HG03460 (cell line): ENCODE measurements around the gene NTRK2.

Source experiments
- ATAC-seq: cut with Tn5 transposase; IDR thresholded peaks from one replicate; pipeline ENCODE4 v1.9.1; 2021; ENCODE audit not compliant: unreplicated experiment

The NTRK2 gene

DNA sequence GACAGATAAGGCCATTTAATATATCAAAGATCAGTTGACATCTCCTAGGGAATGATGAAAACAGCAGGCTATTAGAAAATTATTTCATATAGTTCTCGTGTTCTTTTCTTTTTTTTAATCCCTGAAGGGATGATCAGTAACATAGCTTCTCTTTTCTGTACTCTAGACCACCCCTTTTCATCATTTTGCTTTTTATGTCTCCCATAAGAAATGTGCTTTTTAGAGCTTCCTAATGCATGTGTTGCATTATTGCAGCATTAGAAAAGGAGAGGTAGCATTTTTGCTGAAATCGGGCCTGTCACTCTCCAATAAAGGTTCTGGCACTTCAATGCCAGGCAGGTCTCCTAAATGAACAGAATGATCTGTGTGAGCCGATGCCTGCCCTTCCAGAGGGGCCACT, 143.3 kb downstream of the NTRK2 start:
- ATAC-seq = no peak

DNA sequence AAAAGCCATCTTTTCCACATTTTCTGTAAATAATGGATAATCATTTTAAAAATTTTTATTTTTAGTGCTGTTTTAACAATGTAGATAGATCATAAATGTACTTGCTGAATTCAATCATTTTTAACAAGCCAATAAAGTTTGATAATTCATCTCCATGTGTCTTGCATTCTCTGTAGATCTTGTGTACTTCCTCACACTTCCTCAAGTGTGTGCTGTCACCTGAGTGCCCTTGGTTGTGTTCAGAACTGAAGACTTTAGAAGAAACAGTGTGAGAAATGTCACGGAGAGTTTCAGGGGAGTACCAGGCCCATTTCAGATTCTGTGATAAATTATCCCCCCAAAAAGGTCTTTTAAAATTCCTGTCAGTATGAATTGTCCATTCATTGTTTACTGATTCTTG, 146.0 kb downstream of the NTRK2 start:
- ATAC-seq = no peak

DNA sequence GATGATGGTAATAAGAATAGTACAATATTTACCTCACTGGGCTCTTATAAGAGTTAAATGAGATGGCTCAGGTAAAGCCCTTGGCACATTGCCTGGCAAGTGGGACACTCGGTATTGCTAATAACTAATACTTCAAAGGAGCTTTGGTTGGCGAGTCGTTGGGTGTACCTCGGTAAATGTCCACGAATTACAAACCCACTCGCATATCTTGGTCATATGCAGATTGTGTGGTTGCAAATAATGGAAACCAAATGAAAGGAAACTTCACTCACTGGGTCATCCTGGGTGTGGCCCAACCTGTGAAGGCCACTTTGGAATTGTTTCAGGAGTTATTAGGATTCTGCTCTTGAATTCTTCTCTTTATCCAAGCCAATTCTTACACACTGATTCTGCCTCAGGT, 147.5 kb downstream of the NTRK2 start:
- no peak for ATAC-seq

DNA sequence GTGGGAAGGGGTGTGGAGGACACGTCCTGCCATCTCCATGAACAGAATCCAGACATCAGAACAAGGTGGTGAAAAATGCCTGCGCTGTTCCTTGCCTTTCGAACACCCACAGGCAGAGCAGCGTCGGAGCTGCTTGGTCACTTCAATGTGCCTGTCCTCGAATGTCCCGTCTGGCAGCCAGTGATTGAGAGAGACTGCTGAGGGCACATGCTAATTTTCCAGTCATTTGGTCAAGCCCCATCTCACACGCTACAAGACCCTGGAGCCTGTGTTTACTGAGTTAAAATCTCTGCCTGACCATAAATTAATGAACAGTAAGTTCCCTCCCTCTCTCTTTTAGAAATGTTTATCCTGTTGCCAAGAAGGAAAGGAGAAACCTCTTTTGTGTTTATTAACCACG, 149.3 kb downstream of the NTRK2 start:
- no peak for ATAC-seq

DNA sequence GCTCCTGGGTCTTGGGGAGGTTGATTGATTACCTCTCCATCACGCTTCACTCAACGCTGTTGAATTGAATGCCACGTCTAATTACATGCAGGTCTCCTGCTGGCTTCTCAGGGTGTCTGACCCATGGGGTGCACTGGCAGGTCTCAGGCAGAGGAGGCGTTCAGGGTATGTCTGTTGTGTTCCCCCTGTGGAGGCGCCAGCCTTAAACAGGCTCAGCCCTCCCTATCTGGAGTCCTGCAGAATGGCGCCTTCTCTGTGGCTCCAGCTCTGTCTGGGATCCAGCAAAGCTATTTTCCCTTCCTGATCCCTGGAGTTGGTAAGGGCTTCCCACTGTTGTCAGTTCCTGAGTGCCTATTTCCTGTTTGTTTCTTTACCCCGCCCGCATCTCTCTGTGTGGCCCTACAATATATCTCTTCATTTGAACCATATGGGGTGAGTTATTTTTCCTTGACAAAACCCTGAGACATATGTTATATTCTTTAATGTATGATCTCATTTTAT, 150.0 kb downstream of the NTRK2 start:
- ATAC-seq = no peak

DNA sequence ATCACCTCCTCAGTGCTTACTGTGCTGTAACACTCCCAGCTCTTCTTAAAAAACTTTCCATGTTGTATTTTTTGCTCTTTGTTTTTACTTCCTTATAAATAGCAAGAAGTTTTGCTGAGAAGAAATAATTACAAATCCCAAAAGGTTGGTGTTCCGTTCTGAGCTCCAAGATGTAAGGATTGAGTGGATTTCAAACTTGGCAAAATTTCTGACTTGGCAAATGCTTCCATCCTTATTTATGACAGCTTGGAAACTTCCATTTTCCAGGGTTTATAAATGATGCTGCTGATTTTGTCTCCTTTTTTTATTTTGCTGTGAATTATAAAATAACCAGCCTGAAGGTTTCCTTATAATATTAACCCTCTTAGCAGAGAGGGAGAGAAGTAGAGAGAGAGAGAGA, 151.9 kb downstream of the NTRK2 start:
- ATAC-seq = no peak

DNA sequence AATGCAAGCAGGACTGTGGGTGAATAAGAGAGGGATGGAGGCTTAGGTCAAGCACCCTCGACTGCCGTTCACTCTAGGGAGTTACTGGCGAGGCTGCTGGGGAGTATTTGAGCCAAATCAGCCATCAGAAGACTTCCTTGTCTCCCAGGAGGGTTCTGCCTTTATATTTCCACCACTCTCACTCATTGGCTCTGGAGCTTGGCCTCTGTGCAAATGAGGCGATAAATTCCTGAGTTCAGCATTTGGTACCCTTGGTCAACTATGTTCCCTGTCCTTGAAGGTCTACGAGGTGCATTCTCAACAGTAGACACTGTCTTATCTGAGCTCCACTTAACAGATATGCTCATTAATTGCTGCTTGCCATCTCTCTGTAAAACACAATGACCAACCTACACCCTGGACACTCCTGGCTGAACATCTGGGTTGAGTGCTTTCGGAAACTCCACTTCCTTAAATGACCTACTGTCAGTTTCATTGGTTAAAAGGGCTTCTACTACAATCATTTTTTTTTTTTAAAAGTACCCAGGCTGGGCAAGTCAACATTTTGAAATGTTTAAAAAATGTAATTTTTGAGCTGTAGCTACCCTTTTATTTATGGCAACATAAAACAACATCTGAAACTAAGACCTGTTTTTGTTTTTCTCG, 153.2 kb downstream of the NTRK2 start:
- ATAC-seq = no peak

DNA sequence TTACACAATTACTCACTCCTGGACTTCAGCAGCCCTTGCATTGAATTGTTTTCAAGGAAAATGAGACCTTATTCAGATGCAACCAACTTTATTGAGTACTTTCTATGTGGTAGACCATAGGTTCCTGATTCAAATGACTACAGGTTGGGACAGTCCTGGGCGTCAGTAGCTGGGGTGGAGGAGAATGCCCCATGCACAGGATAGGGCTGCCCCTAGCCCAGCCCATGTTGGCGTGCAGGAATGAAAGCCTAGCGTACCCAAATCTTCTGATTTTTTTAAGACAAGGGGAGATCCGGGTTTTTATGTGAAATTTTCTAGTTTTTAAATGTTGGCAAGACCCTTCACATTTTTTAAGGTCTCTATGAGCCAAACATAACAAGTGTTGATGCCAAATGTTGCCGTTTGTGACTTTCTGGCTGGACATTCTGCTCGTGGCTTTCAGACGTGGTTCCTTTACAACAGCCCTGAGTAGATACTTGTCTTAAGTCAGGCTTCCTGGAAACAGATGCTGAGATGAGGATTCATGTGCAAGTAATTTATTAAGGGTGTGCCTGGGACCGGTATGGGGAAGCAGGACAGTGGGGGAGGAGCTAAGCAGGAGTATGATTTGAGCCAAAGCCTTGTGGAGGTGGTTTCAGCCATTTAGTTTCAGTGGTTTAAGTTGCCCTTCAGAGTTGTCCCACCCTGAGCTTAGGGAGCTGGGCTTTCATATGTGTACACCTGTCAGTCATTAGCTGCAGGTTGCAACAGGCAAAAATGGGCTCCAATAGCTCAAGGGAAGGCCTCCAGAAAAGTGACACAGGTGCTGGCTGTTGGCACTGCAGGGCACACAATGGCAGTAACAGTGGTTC, 154.1 kb downstream of the NTRK2 start:
- ATAC-seq = peak; percentile 77

DNA sequence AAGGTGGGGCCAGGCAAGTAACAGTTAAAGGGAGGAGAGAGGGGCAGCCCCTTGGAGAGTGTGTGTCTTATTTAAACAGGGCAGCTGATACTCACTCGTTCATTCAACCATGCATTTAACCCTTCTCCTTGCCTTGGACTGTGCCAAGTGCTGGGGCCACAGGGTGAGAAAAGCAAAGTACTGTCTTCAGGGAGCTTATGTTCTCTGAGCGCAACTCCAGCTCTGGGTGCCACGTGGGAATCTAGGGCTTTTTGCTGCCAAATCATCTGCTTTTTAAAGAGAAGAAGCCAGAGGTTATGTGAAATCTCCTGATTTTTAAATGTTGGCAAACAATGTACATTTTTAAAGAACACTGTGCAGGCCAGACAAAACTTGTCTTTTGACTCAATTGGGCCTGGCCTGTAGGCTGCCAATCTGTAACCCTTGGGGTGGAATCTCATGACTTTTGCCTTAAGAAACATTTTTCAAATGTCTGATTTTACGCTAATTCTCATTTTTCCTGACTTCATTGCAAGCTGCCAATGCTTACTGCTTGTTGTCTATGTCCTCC, 157.8 kb downstream of the NTRK2 start:
- ATAC-seq = no peak

DNA sequence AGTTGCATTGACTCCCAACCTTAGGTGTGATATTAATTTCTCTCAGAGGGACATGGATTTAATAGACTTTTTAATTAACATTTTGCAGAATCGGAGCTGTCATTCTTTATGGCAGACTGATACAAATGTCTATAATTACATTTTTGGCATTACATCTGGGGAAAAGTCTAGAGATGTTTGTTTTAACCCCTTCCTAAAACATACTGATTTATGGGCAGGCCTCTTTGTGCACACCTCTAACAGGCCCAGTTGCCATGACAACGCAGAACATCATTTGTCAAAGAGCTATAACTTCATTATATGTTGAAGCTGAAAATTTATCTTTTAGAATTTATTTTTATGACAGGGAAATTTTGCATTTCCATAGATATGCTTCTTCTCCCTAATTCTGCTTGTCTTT, 158.5 kb downstream of the NTRK2 start:
- ATAC-seq = no peak

DNA sequence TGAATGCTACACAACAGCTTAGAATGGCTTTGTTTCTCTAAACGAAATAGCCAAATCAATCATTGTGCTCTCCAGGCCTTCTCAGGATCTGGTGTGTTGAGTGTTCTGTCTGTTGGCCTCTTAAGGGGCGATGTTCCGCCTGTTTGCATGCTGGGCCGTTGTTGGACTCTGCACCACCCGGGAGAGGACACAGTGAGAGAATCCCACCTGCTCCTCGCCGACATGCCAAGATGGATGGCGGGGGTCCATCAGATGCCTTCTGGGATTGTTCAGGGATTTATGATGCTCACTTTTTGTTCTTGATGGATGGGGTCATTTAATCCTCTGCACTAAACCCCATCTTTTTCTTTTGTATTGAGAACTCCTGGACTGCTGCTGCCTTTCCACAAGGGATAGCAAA, 159.9 kb downstream of the NTRK2 start:
- no peak for ATAC-seq

DNA sequence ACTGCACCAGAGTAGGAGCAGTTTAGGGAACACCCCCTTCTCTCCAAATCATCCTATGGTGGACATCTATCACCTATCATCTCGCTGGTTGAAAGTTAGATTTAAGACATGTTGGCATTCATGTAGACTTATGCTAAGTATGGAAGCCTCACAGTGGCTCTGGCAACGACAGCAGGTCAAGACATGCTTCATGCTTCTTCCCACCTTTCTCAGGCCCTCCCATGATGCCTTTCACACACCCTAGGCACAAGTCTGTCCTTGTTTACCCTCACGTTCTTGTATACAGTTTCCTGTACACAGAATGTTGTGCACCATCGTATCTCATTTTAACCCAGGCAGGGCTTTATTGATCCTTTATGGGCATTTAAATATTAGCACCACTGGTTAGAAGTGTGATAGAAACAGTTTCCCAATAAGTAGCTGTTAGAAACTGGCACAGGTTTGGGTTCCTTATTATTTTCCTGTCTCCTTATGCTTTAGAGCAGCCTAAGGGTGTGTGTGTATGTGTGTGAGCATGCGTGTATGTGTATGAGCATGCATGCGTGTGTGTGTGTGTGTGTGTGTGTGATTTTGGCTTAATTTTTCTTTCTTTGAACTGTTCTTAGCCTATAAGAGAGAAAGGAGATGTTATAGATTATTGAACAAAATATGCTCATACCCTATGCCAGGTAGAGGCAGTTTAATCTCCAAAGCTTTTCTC, 160.6 kb downstream of the NTRK2 start:
- ATAC-seq = no peak

DNA sequence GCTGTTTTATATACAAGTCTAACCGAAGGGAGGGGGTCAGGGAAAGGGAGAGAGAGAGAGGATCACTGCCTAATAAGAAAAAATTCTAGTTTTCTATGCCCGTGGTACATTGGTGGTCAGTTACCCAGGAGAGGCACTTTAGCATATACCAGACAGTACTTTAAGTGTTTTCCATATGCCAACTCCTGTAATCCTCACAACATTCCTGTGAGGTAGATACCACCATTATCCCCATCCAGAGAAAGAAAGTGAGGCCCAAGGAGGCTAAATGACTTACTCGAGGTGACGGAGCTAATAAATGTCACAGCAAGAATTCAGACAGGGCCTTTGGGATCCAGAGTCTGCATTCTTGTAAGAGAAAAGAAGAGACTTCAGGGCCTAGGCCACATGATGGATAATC, 161.8 kb downstream of the NTRK2 start:
- no peak for ATAC-seq

DNA sequence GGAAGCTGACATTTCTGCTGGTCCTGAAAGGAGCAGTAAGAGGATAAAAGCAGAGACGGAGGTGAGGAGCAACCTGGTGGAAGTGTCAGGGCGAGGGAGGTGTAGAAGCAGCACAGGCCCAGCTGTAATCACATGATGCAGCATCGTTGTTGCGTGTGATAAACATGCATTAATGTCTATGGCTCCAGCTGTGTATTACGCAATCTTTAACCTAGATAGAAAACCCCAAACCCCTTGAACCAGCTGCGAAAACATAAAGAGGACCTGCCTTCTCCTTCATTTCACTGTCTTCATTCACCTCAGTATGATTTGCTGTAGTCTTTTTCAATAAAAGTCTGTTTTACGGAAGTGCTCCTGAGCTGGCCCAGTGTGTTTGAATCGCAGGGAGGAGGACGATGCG, 162.9 kb downstream of the NTRK2 start:
- ATAC-seq = no peak

DNA sequence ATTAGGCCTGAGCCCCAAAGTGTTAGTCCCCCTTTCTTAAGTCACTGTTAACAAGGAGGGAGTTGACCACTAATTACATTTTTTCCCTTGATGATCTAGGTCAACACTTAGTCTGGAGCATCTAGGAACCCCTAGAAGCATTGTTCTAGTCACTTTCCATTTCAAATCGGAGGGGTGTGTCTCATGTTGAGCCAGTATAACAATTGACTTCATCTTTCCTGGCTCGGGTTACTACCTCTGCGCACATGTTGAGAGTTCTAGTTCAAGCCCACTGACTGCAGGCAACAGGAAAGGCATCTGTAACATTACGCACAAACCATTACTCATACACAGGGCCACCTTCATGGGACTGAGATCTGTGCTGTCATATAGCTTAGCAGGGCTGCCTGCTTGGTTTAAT, 164.9 kb downstream of the NTRK2 start:
- no peak for ATAC-seq

DNA sequence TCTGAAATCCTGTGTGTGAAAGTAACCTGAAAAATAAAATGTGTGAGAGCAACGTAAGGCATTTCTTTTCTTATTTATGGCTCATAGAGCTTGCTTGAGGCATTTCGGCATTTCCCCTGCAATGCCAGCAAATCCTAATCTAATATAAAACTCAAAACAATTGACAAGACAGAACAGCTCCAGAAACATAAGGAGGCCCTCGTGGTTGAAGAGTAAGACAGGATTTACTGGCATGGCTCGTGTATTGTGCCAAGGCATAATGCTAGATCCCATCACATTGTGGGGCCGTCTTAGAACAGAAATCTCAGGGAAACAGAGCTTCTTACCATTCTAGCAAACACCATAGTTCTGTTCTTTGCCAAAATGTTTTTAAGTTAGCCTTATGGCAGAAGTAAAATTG, 166.2 kb downstream of the NTRK2 start:
- no peak for ATAC-seq

DNA sequence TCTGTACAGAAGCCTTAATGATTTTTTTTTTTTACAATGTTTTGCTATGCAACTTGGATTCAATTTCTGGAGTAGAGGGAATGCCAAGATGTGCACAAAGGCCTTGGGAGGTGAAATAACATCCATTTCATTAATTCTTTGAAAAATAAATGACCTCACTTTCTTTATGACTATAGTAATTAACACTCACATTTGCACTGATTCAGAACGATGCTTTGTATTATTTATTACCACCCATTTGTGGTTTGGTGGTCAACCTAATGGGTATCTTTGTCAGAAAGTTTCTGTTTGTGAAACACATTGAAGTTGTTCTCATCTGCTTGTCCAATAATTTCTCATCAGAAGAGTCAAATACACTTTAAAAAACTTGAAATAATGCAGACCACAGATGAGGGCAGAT, 169.3 kb downstream of the NTRK2 start:
- ATAC-seq = no peak

DNA sequence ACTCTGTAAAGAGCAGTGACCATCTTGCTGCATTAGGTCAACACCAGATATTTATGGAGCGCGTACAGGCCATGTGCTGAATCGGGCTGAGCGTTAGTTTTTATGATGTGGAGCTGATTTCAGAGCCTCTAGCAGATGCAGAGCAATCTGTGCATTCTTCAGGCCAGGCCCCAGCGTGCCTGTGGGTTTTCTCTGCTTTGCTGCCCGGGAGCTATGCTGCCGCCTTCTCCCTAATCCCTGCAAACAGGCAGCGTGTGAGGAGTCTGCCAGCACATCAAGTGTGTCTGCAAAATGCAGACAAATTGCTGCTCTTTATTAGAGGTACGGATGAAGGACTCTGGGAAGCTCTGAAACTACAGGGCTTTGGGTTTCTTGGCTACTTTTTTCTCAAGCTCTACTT, 170.0 kb downstream of the NTRK2 start:
- ATAC-seq = no peak

DNA sequence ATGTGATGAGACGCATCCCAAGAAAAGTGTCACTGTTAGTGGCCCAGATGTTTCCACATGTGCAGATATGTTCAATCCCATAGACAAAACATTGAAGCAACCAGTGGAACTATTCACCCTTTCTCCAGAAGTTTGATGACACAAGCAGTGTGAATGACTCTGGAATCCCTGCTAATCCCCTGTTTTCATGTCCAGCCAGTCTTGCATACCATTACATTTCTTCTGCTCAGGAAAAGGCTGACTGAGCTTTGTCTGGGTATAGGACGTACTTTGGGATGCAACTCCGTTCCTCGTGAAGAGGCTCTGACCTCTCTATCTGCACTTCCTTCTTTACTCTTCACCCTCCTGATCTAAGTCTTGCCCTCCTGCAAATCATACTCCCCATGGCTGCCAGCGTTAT, 172.4 kb downstream of the NTRK2 start:
- ATAC-seq = no peak

DNA sequence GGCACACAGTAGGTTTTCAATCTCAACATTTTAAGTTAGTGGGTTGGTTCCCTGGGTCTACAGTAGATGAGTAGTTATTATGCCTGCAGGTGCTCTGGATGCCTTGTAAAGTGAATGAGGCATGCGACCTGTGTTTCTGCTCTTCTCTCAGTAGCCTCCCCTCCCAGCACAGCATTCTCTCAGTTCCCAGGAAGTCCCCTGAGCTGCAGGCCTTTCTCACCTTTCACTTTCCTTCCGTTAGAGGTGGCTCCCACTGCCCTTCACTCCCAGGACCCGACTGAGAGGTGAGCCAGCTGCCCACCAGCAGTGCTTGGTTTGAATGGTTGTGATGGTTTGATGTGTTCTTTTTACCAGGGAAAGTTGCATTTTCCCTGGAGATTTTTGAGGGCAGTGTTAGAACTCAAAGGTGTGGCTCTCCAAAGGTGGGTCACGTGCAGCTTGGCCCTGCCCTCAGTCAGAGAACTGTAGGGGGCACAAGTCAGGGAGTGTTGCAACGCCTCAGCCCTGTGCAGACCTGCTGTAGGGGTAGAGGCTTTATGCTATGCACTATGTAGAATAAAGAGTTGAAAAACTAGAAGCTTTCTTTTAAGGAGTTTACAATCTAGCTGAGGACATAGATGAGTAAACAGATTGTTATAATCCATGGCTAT, 173.8 kb downstream of the NTRK2 start:
- no peak for ATAC-seq
